Measurements from ENCODE around the gene GRK6.

Gene GRK6

DNA sequence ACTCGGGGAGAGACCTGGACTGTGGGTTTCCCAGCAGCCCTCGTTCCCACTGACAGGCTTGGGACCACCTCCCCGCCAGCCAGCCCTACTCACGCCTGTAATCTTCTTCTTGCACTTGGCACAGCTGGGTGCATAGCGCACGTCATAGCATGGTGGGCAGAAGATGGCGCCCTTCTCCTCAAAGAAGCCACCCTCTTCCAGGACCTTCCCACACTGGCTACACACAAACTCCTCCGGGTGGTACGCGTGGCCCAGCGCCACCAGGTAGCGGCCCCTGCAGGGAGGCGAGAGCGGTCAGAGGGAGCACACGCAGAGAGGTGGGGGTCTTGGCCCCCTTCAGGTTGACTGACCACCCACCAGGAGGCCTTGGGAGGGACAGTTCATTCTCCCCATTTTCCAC is 61.5 kb downstream of the GRK6 start:
- DNase-seq (ENCODE audit: low spot score): no peak

DNA sequence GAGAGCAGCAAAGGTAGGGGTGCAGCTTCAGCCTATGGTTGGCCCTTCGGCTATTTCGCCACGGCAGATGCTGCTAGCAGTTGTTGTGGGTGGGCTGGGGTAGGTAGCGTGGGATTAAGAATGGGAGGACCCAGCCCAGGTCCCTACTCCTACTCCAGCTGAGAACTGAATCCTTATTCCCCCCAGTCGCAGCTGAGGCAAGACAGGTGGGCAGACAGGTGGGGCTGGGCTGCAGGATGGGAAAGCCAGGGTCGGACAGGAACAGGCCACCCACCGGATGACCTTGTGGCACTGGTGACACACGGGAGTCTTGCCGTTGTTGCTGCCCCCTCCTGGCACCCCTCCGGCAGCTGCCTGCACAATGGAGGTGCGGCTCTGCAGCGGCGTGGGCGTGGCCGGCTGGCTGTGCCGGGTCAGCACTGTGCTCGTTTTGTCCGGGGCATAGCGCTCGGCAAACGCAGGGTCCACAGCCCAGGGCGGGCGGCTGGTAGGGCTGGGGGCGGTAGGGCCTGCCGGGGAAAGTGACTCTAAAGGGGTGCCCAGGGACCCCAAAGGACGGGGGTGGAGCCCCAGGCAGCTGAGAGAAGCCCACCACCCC is 62.7 kb downstream of the GRK6 start:
- DNase-seq (ENCODE audit: low spot score): no peak

DNA sequence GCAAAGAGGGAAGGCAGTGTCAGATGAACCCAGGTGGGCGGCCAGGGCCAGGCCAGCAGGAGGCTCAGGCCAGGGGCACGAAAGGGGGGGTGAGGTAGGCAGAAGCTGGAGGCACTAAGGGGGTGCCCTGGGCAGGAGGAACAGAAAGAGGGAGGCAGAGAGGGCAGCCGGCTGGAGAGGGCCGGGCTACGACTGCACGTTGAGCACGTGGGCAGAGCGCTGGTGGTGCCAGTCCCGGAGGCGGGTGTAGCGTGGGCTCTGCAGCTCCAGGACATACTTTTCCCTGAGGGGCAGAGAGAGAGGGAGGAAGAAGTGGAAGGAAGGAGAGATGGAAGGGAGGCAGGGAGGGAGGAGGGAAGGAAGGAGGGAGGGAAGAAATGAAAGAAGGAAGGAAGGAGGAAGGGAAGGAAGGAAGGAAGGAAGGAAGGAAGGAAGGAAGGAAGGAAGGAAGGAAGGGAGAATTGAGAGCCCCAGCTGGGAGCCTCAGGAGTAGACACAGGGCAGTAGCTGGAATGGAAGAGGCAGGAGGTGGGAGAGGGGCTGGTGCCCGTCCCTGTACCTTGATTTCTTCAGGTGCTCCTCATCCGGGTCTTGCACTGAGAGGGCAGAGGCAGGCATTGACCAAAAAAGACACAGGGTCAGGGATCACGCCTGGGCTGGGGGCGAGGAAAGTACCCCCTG is 64.0 kb downstream of the GRK6 start:
- DNase-seq (ENCODE audit: low spot score): no peak

DNA sequence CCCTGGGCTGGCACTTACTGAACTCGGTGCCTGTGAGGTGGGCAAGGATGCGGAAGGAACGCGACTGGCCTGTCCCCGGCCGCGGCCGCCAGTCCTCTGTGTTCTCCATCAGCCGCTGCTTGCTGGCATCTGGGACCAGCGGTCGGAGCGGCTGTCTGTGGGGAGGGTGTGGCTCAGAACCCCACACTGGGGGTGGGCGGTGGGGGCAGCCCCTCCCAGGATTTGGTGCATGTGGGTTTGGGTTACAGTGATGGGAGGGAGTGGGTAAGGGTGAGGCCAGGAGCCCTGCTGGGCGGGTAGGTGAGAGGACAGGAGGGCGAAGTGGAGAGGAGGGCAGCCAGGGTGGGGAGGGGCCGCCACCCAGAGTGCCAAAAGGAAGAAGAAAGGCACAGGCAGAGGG is 64.5 kb downstream of the GRK6 start:
- DNase-seq (ENCODE audit: low spot score): no peak

DNA sequence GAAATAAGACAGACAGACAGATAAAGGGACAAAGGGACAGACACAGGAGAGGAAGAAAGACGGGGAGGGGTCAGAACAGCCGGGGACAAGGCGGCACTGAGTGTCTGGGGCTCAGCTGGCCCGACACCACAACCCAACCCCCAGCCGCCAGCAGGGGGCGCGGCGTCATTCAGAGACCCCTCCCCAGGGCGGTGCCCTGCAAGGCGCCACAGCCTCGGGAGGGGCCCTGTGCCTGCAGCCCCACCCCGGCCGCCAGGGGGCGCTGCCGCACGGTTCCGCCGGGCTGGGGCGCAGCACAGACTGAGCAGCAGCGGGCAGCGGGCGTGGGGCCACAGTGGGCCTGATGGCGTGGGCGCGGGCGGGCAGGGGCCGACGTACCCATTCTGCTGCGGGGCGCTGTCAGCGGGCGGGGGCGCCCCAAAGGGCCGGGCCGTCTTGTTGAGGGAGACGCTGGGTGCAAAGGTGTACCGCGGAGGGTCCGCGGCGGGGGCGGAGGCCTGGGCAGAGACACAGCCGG is 65.0 kb downstream of the GRK6 start:
- no peak for DNase-seq (ENCODE audit: low spot score)

DNA sequence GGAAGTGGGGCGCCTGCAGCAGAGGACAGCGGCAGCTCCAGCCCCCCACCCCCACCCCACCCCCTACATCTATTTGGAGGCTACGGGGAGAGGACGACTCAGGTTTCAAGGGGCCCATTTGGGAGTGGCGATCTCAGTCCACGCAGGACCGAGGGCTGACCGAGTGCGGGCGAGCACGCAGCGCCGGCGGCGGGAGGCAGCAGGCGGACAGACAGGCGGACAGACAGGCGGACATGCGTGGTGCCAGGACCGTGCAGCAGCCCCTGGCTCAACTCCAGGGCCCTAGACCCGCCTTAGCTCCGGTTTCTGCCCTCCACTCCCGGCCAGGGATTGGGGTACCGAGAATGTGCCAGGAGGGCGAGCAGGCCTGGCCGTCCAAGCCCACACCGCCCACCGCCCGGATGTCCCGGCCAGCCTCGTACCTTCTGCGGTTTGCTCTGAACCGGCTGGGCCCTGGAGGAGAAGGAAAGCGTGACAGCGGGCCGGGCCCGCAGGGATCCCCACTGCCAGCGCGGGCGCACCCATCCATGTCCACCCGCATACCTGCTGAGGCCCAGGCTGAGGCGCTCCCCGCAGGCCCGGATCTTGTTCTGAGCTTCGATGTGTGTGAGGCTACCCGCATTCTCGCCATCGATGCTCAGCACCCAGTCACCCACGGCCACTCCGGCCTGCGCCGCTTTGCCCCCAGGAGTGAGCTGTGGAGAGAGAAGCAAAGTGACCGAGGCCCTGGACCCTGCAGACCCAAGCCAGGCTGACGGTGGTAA is 65.7 kb downstream of the GRK6 start:
- DNase-seq (ENCODE audit: low spot score): no peak

All from globus pallidus (tissue), 1 donor.